ENCODE measurements around the gene WDR90.

WDR90 gene

DNA sequence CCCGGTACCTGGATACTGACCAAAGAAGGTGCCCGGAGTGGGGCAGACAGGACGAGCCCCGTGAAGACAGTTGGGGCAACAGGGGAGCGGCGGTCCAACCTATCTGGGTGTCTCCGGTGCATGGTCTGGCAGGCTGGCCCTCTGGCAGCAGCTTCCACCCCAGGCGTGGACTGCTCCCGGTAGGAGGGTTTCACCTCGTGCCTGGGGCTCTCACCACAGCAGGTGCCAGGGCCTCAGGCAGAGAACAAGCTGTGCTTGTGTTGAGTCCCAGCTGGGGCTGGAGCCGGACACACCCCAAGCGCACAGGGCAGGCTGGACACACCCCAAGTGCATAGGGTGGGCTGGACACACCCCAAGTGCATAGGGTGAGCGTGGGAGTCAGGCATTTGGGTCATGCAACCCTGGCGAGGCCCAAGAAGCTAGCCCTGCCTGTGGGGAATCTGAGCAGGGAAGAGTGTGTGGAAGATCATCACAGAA lies 57.9 kb downstream of the WDR90 start:
- DNase-seq (ENCODE audit: extremely low read depth, low read depth), result no peak
- TF ChIP-seq, protein P1, sequence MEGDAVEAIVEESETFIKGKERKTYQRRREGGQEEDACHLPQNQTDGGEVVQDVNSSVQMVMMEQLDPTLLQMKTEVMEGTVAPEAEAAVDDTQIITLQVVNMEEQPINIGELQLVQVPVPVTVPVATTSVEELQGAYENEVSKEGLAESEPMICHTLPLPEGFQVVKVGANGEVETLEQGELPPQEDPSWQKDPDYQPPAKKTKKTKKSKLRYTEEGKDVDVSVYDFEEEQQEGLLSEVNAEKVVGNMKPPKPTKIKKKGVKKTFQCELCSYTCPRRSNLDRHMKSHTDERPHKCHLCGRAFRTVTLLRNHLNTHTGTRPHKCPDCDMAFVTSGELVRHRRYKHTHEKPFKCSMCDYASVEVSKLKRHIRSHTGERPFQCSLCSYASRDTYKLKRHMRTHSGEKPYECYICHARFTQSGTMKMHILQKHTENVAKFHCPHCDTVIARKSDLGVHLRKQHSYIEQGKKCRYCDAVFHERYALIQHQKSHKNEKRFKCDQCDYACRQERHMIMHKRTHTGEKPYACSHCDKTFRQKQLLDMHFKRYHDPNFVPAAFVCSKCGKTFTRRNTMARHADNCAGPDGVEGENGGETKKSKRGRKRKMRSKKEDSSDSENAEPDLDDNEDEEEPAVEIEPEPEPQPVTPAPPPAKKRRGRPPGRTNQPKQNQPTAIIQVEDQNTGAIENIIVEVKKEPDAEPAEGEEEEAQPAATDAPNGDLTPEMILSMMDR (IDR thresholded peaks at IDR 0.05; ENCODE audit: low read depth, low read length, missing control alignments), result no peak

GRCh38 chr16:708019-708418 lies 58.9 kb downstream of the WDR90 start:
- no peak overlapping the region for H3K4me3 ChIP-seq (replicated peaks; ENCODE audit: low read depth, low read length)
- TF ChIP-seq, protein P1 (IDR thresholded peaks at IDR 0.05; ENCODE audit: low read depth, low read length, missing control alignments), result no peak
- DNase-seq (ENCODE audit: extremely low read depth, low read depth), result no peak

More for the DNA sequence above, 57.9 kb downstream of the WDR90 start:
- H3K4me3 ChIP-seq (replicated peaks; ENCODE audit: low read depth, low read length), result no peak overlapping the region

- TF ChIP-seq, protein P1 (IDR thresholded peaks at IDR 0.05; ENCODE audit: low read depth, low read length, missing control alignments), result no peak
- no peak overlapping the region for H3K4me3 ChIP-seq (replicated peaks; ENCODE audit: low read depth, low read length)
- no peak for DNase-seq (ENCODE audit: extremely low read depth, low read depth)
Measured at GRCh38 chr16:708959-709358, 59.8 kb downstream of the WDR90 start.

GRCh38 chr16:709566-710499 lies 60.7 kb downstream of the WDR90 start:
- no peak overlapping the region for H3K4me3 ChIP-seq (replicated peaks; ENCODE audit: low read depth, low read length)
- DNase-seq (ENCODE audit: extremely low read depth, low read depth), result no peak
- TF ChIP-seq, protein P1 (IDR thresholded peaks at IDR 0.05; ENCODE audit: low read depth, low read length, missing control alignments), result no peak

GRCh38 chr16:710500-711075 lies 61.4 kb downstream of the WDR90 start:
- TF ChIP-seq, protein P1 (IDR thresholded peaks at IDR 0.05; ENCODE audit: low read depth, low read length, missing control alignments), result no peak
- no peak for DNase-seq (ENCODE audit: extremely low read depth, low read depth)

DNA sequence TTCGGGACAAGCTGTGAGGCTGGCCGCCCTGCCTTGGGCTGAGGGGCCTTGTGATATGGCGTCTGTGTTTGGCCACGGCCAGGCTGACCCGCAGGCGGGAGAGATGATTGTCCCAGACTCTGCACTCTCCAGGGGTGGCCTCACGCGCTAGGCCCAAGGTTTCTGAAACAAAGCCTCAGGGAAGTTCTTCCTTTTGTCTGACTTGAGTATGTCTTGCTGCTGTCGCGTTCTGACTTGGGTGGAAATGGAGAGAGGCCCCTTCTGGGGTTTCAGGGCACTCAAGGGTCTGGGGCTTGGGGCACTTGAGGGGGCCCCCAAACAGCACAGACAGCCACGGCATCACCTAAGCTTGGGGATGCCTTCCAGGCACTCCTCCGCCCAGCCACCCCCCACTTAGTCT lies 61.9 kb downstream of the WDR90 start:
- TF ChIP-seq, protein P1 (IDR thresholded peaks at IDR 0.05; ENCODE audit: low read depth, low read length, missing control alignments), result no peak

More at GRCh38 chr16:710500-711075, 61.4 kb downstream of the WDR90 start:
- H3K4me3 ChIP-seq (replicated peaks; ENCODE audit: low read depth, low read length), result no peak overlapping the region

More for the DNA sequence above, 61.9 kb downstream of the WDR90 start:
- no peak for DNase-seq (ENCODE audit: extremely low read depth, low read depth)
- H3K4me3 ChIP-seq (replicated peaks; ENCODE audit: low read depth, low read length), result no peak overlapping the region

Data from HFF-Myc (cell line).